HEK293 (cell line): ENCODE results near the gene CDC25C.
A peak's percentile ranks its signal among the peaks of the same experiment; 100 is the strongest.

ENCODE experiments used
- EGR2 ChIP-seq: fragments of 450-650 bp; formaldehyde crosslinking; IDR thresholded peaks from 2 replicates; pipeline ENCODE4 v1.5.1; 2016; ENCODE audit warnings: low read depth, missing biosample characterization, missing genetic modification characterization
- GLI2 ChIP-seq: fragments of 450-650 bp; formaldehyde crosslinking; IDR thresholded peaks from 2 replicates; pipeline ENCODE4; 2017; ENCODE audit warnings: missing biosample characterization, missing genetic modification characterization, low read depth, borderline replicate concordance
- HOXD13 ChIP-seq: sonication (generic); formaldehyde crosslinking; IDR thresholded peaks from 2 replicates; pipeline ENCODE4 v1.8.0; 2022; ENCODE audit warnings: missing genetic modification reagents, borderline replicate concordance
- OVOL3 ChIP-seq: fragments of 450-650 bp; formaldehyde crosslinking; IDR thresholded peaks from 2 replicates; pipeline ENCODE4 v1.5.1; 2016; ENCODE audit warnings: missing biosample characterization, missing genetic modification characterization
- PATZ1 ChIP-seq: fragments of 450-650 bp; formaldehyde crosslinking; IDR thresholded peaks from 2 replicates; pipeline ENCODE4 v1.5.1; 2016; ENCODE audit warnings: missing biosample characterization, missing genetic modification characterization
- PRDM1 ChIP-seq: fragments of 450-650 bp; formaldehyde crosslinking; IDR thresholded peaks from 2 replicates; pipeline ENCODE4; 2016; ENCODE audit warnings: missing biosample characterization, missing genetic modification characterization
- SCRT1 ChIP-seq: fragments of 450-650 bp; formaldehyde crosslinking; IDR thresholded peaks from 2 replicates; pipeline ENCODE4 v1.5.1; 2016; ENCODE audit warnings: missing biosample characterization, missing genetic modification characterization, borderline replicate concordance
- TRIM28 ChIP-seq: IDR thresholded peaks from 2 replicates; pipeline ENCODE4 v1.6.1; 2011; ENCODE audit warnings: low read length, control low read depth, borderline replicate concordance
- YY1 ChIP-seq: fragments of 450-650 bp; formaldehyde crosslinking; IDR thresholded peaks from 2 replicates; pipeline ENCODE4 v1.5.1; 2018; ENCODE audit warnings: missing biosample characterization, missing genetic modification characterization
- ZBTB10 ChIP-seq: fragments of 450-650 bp; formaldehyde crosslinking; IDR thresholded peaks from 2 replicates; pipeline ENCODE4 v1.5.1; 2016; ENCODE audit warnings: missing biosample characterization, missing genetic modification characterization
- ZBTB8A ChIP-seq: fragments of 450-650 bp; formaldehyde crosslinking; IDR thresholded peaks from 2 replicates; pipeline ENCODE4 v1.5.1; 2016; ENCODE audit warnings: missing biosample characterization, missing genetic modification characterization
- ZFP41 ChIP-seq: fragments of 450-650 bp; formaldehyde crosslinking; IDR thresholded peaks from 2 replicates; pipeline ENCODE4 v1.5.1; 2016; ENCODE audit warnings: missing biosample characterization, missing genetic modification characterization, borderline replicate concordance
- ZIC2 ChIP-seq: fragments of 450-650 bp; formaldehyde crosslinking; IDR thresholded peaks from 2 replicates; pipeline ENCODE4 v1.5.1; 2016; ENCODE audit warnings: missing biosample characterization, missing genetic modification characterization
- ZNF138 ChIP-seq: fragments of 450-650 bp; formaldehyde crosslinking; IDR thresholded peaks from 2 replicates; pipeline ENCODE4 v1.5.1; 2016; ENCODE audit warnings: missing biosample characterization, missing genetic modification characterization, borderline replicate concordance
- ZNF16 ChIP-seq: fragments of 450-650 bp; formaldehyde crosslinking; IDR thresholded peaks from 2 replicates; pipeline ENCODE4 v1.5.1; 2016; ENCODE audit warnings: low read depth, missing biosample characterization, missing genetic modification characterization
- ZNF175 ChIP-seq: fragments of 450-650 bp; formaldehyde crosslinking; IDR thresholded peaks from 2 replicates; pipeline ENCODE4 v1.5.1; 2016; ENCODE audit warnings: missing biosample characterization, missing genetic modification characterization
- ZNF24 ChIP-seq: fragments of 450-650 bp; formaldehyde crosslinking; IDR thresholded peaks from 2 replicates; pipeline ENCODE4 v1.5.1; 2016; ENCODE audit warnings: missing biosample characterization, missing genetic modification characterization
- ZNF37A ChIP-seq: fragments of 450-650 bp; IDR thresholded peaks from 2 replicates; pipeline ENCODE4 v1.5.1; 2018; ENCODE audit warnings: missing biosample characterization, missing genetic modification characterization
- ZNF394 ChIP-seq: fragments of 450-650 bp; formaldehyde crosslinking; IDR thresholded peaks from 2 replicates; pipeline ENCODE4 v1.5.1; 2016; ENCODE audit warnings: missing biosample characterization, missing genetic modification characterization, mild to moderate bottlenecking, moderate library complexity, borderline replicate concordance
- ZNF48 ChIP-seq: fragments of 450-650 bp; formaldehyde crosslinking; IDR thresholded peaks from 2 replicates; pipeline ENCODE4 v1.5.1; 2016; ENCODE audit warnings: missing biosample characterization, missing genetic modification characterization
- ZNF510 ChIP-seq: fragments of 450-650 bp; formaldehyde crosslinking; IDR thresholded peaks from 2 replicates; pipeline ENCODE4 v1.5.1; 2018; ENCODE audit warnings: mild to moderate bottlenecking, missing genetic modification characterization, missing biosample characterization; ENCODE audit not compliant: insufficient replicate concordance
- ZNF558 ChIP-seq: fragments of 450-650 bp; formaldehyde crosslinking; IDR thresholded peaks from 2 replicates; pipeline ENCODE4 v1.5.1; 2016; ENCODE audit warnings: missing biosample characterization, missing genetic modification characterization
- ZNF596 ChIP-seq: fragments of 450-650 bp; IDR thresholded peaks from 2 replicates; pipeline ENCODE4 v1.5.0; 2018; ENCODE audit warnings: missing biosample characterization, mild to moderate bottlenecking, missing genetic modification characterization, moderate library complexity
- ZNF785 ChIP-seq: fragments of 450-650 bp; formaldehyde crosslinking; IDR thresholded peaks from 2 replicates; pipeline ENCODE4 v1.5.1; 2016; ENCODE audit warnings: missing biosample characterization, missing genetic modification characterization
- ZNF843 ChIP-seq: fragments of 450-650 bp; formaldehyde crosslinking; IDR thresholded peaks from 2 replicates; pipeline ENCODE4 v1.5.1; 2016; ENCODE audit warnings: missing biosample characterization, missing genetic modification characterization
- TF ChIP-seq, protein P1 (sequence below): fragments of 450-650 bp; formaldehyde crosslinking; IDR thresholded peaks from 2 replicates; pipeline ENCODE4 v1.5.1; 2016; ENCODE audit warnings: missing biosample characterization, missing genetic modification characterization, low read depth
- TF ChIP-seq, protein P2 (sequence below): fragments of 450-650 bp; formaldehyde crosslinking; IDR thresholded peaks from 2 replicates; pipeline ENCODE4 v1.5.1; 2016; ENCODE audit warnings: missing biosample characterization, missing genetic modification characterization
- TF ChIP-seq, protein P3 (sequence below): fragments of 450-650 bp; formaldehyde crosslinking; IDR thresholded peaks from 2 replicates; pipeline ENCODE4 v1.5.1; 2016; ENCODE audit warnings: missing biosample characterization, missing genetic modification characterization

CDC25C gene

GRCh38 chr5:138336952-138337684, 5.5 kb upstream of the CDC25C start (continued):
- TF ChIP-seq GLI2 (tag by site-specific recombination) (no peak), EGR2 (tag by site-specific recombination) (no peak), ZNF48 (tag by site-specific recombination) (no peak), ZNF785 (no peak), TRIM28 (no peak), YY1 (tag by site-specific recombination) (no peak), ZNF558 (0 out of 2 replicates have a peak, but pooled peaks have one; percentile 47), ZFP41 (tag by site-specific recombination) (no peak), ZNF175 (tag by site-specific recombination) (no peak), ZNF24 (peak; percentile 80; the same call in 1 of the 2 replicates), PATZ1 (tag by site-specific recombination) (peak; percentile 99), ZNF394 (tag by site-specific recombination) (peak; percentile 10; the same call in 1 of the 2 replicates), ZNF138 (tag by site-specific recombination) (no peak), ZNF37A (tag by site-specific recombination) (no peak), ZNF510 (tag by site-specific recombination) (no peak), ZBTB10 (tag by site-specific recombination) (peak; percentile 87), SCRT1 (tag by site-specific recombination) (no peak), ZNF596 (tag by site-specific recombination) (no peak), ZNF16 (tag by site-specific recombination) (no peak), ZNF843 (tag by site-specific recombination) (peak; percentile 74), ZIC2 (no peak), OVOL3 (0 out of 2 replicates have a peak, but pooled peaks have one; percentile 36), ZBTB8A (tag by site-specific recombination) (no peak), HOXD13 (CRISPR knock-in tag) (no peak), PRDM1 (tag by site-specific recombination) (peak; percentile 91)
- TF ChIP-seq, protein P1, sequence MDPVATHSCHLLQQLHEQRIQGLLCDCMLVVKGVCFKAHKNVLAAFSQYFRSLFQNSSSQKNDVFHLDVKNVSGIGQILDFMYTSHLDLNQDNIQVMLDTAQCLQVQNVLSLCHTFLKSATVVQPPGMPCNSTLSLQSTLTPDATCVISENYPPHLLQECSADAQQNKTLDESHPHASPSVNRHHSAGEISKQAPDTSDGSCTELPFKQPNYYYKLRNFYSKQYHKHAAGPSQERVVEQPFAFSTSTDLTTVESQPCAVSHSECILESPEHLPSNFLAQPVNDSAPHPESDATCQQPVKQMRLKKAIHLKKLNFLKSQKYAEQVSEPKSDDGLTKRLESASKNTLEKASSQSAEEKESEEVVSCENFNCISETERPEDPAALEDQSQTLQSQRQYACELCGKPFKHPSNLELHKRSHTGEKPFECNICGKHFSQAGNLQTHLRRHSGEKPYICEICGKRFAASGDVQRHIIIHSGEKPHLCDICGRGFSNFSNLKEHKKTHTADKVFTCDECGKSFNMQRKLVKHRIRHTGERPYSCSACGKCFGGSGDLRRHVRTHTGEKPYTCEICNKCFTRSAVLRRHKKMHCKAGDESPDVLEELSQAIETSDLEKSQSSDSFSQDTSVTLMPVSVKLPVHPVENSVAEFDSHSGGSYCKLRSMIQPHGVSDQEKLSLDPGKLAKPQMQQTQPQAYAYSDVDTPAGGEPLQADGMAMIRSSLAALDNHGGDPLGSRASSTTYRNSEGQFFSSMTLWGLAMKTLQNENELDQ (tag by site-specific recombination) = no peak
- TF ChIP-seq, protein P2, sequence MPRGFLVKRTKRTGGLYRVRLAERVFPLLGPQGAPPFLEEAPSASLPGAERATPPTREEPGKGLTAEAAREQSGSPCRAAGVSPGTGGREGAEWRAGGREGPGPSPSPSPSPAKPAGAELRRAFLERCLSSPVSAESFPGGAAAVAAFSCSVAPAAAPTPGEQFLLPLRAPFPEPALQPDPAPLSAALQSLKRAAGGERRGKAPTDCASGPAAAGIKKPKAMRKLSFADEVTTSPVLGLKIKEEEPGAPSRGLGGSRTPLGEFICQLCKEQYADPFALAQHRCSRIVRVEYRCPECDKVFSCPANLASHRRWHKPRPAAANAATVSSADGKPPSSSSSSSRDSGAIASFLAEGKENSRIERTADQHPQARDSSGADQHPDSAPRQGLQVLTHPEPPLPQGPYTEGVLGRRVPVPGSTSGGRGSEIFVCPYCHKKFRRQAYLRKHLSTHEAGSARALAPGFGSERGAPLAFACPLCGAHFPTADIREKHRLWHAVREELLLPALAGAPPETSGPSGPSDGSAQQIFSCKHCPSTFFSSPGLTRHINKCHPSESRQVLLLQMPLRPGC (tag by site-specific recombination) = peak; percentile 43; the same call in 1 of the 2 replicates
- TF ChIP-seq, protein P3, sequence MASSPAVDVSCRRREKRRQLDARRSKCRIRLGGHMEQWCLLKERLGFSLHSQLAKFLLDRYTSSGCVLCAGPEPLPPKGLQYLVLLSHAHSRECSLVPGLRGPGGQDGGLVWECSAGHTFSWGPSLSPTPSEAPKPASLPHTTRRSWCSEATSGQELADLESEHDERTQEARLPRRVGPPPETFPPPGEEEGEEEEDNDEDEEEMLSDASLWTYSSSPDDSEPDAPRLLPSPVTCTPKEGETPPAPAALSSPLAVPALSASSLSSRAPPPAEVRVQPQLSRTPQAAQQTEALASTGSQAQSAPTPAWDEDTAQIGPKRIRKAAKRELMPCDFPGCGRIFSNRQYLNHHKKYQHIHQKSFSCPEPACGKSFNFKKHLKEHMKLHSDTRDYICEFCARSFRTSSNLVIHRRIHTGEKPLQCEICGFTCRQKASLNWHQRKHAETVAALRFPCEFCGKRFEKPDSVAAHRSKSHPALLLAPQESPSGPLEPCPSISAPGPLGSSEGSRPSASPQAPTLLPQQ (tag by site-specific recombination) = peak; percentile 65; the same call in 1 of the 2 replicates
